K562 (cell line): ENCODE data around the gene ZDHHC14. TPM values are rescaled to one million over a fixed set of nuclear protein-coding genes. Genes with fewer than 3 reads are reported as not detected.

ENCODE experiments used
- ATAC-seq: fragments of 200-7000 bp; cut with Tn5 transposase; 3 replicates; pipeline ENCODE4 v1.9.1; 2020; ENCODE audit warnings: moderate library complexity
- BruUV-seq: library from RNA; stranded (reverse); fragments of 400-500 nt; replicated peaks from 2 replicates; lab custom pipeline; 2021; lab: Mats Ljungman, UMichigan
- CTCF ChIA-PET: fragments of 300-600 bp; formaldehyde crosslinking; extraction: SDS; loops from one replicate; lab custom pipeline; 2021; ENCODE audit warnings: low intra/inter-chr PET ratio; lab: Yijun Ruan, JAX
- POLR2A ChIA-PET: fragments of 300-600, 350-650 bp; sonication (Branson Sonifier 250); formaldehyde crosslinking; extraction: SDS; loops from one replicate; lab custom pipeline; 2021; ENCODE audit warnings: antibody characterized with exemption, inconsistent platforms; lab: Yijun Ruan, JAX
- DNase-seq, 4 experiments: peaks; one replicate each; pipeline versions ENCODE4 v3.0.0 to v3.0.0-alpha.2; 2011 to 2018; ENCODE audit warnings: low spot score in 3 of 4, mixed read lengths in 3 of 4; ENCODE audit errors: extremely low read depth in 1 of 4
- FAIRE-seq: peaks from 2 replicates; lab custom pipeline; 2011; peaks lifted over from hg19 to GRCh38; lab: Jason Lieb, UNC
- H2AFZ ChIP-seq: 2 replicates; pipeline ENCODE4 v1.6.0; 2011; ENCODE audit warnings: low read depth, low read length, control low read depth, inconsistent platforms
- H3K27ac ChIP-seq: fragments of 200-600 bp; 3 replicates; pipeline ENCODE4 v1.8.0; 2011; ENCODE audit warnings: low read depth, mild to moderate bottlenecking, control low read depth, inconsistent platforms, low read length, moderate library complexity, mixed read lengths; ENCODE audit errors: extremely low read depth
- H3K27me3 ChIP-seq, 2 experiments: fragments of 300-600 bp in 1 of 2; 2 replicates in 1 of 2; 3 replicates in 1 of 2; pipeline versions ENCODE4 v1.6.0 to v1.8.0; 2011; ENCODE audit warnings: inconsistent platforms in 2 of 2, low read length in 2 of 2, mild to moderate bottlenecking in 1 of 2, mixed read lengths in 1 of 2, moderate library complexity in 1 of 2; ENCODE audit not compliant: control insufficient read depth in 2 of 2, insufficient read depth in 2 of 2
- H3K36me3 ChIP-seq: fragments of 300-600 bp; 3 replicates; pipeline ENCODE4 v1.8.0; 2011; ENCODE audit warnings: mild to moderate bottlenecking, low read length, inconsistent platforms; ENCODE audit not compliant: control insufficient read depth, insufficient read depth
- H3K4me1 ChIP-seq, 2 experiments: fragments of 200-600 bp in 1 of 2; replicated peaks in 1 of 2; 2 replicates in 1 of 2; 3 replicates in 1 of 2; pipeline versions ENCODE4 v1.5.1 to v1.8.0; 2011; ENCODE audit warnings: inconsistent platforms in 2 of 2, low read length in 2 of 2, mild to moderate bottlenecking in 1 of 2, mixed read lengths in 1 of 2, moderate library complexity in 1 of 2; ENCODE audit not compliant: control insufficient read depth in 2 of 2, insufficient read depth in 2 of 2
- H3K4me2 ChIP-seq: 2 replicates; pipeline ENCODE4 v1.6.1; 2011; ENCODE audit warnings: low read length, control low read depth, inconsistent platforms, mixed read lengths; ENCODE audit not compliant: insufficient read depth
- H3K4me3 ChIP-seq: fragments of 200-600 bp; sonication (generic), shearing (Covaris generic); 2 replicates; pipeline ENCODE4 v1.5.1; 2016; ENCODE audit warnings: control low read depth, inconsistent platforms
- H3K79me2 ChIP-seq: fragments of 200-600 bp; 3 replicates; pipeline ENCODE4 v1.8.0; 2011; ENCODE audit warnings: low read length, inconsistent platforms; ENCODE audit not compliant: control insufficient read depth, insufficient read depth
- H3K9ac ChIP-seq, 2 experiments: 2 replicates each; pipeline versions ENCODE4 v1.6.0 to v1.6.1; 2011; ENCODE audit warnings: low read depth in 2 of 2, low read length in 2 of 2, control low read depth in 1 of 2, inconsistent platforms in 1 of 2, mild to moderate bottlenecking in 1 of 2, mixed read lengths in 1 of 2; ENCODE audit not compliant: insufficient read depth in 1 of 2
- H3K9me1 ChIP-seq: one replicate; pipeline ENCODE4 v1.6.0; 2011; ENCODE audit warnings: inconsistent platforms, mild to moderate bottlenecking, low read length, moderate library complexity; ENCODE audit not compliant: control insufficient read depth, insufficient read depth
- H3K9me3 ChIP-seq: replicated peaks from 2 replicates; pipeline ENCODE4 v1.5.1; 2011; ENCODE audit warnings: low read depth, low read length, inconsistent platforms; ENCODE audit not compliant: control insufficient read depth, insufficient read depth
- H4K20me1 ChIP-seq: replicated peaks from 2 replicates; pipeline ENCODE4 v1.6.1; 2011; ENCODE audit warnings: low read length, inconsistent platforms, mixed read lengths; ENCODE audit not compliant: control insufficient read depth, insufficient read depth
- CBFB ChIP-seq: sonication (generic); formaldehyde crosslinking; IDR thresholded peaks from 2 replicates; pipeline ENCODE4 v1.4.0; 2020; ENCODE audit warnings: mild to moderate bottlenecking, missing genetic modification reagents
- CHAMP1 ChIP-seq: fragments of 450-650 bp; IDR thresholded peaks from 2 replicates; pipeline ENCODE4 v1.6.1; 2016; ENCODE audit warnings: mild to moderate bottlenecking
- ELF2 ChIP-seq: fragments of 250-450 bp; sonication (Bioruptor Pico); IDR thresholded peaks from 2 replicates; pipeline ENCODE4 v1.5.0; 2021; ENCODE audit warnings: mild to moderate bottlenecking
- GABPB2 ChIP-seq: fragments of 250-450 bp; sonication (Bioruptor Pico); conservative IDR thresholded peaks from 2 replicates; pipeline ENCODE4 v1.5.1; 2021; ENCODE audit warnings: mild to moderate bottlenecking
- KDM2B ChIP-seq: fragments of 250-450 bp; sonication (Bioruptor Pico); IDR thresholded peaks from 2 replicates; pipeline ENCODE4 v1.8.0; 2021; ENCODE audit warnings: mild to moderate bottlenecking, moderate library complexity
- MEIS2 ChIP-seq: fragments of 450-650 bp; IDR thresholded peaks from 2 replicates; pipeline ENCODE4 v1.6.1; 2014; ENCODE audit warnings: mild to moderate bottlenecking; ENCODE audit not compliant: partially characterized antibody
- PTRF ChIP-seq: fragments of 450-650 bp; IDR thresholded peaks from 2 replicates; pipeline ENCODE4 v1.6.1; 2016; ENCODE audit warnings: mild to moderate bottlenecking, missing genetic modification characterization, missing compliant biosample characterization
- RBBP5 ChIP-seq: fragments of 200-600 bp; sonication (generic); IDR thresholded peaks from 2 replicates; pipeline ENCODE4 v1.6.1; 2012; ENCODE audit warnings: borderline replicate concordance, mild to moderate bottlenecking, low read length, control low read depth, inconsistent platforms; ENCODE audit not compliant: insufficient read depth, poor library complexity, severe bottlenecking
- RBM17 ChIP-seq: fragments of 200-400 bp; formaldehyde crosslinking; IDR thresholded peaks from 2 replicates; pipeline ENCODE4 v1.6.1; 2017; ENCODE audit warnings: low read depth, mild to moderate bottlenecking, low read length, borderline replicate concordance
- TFE3 ChIP-seq: fragments of 450-650 bp; formaldehyde crosslinking; IDR thresholded peaks from 2 replicates; pipeline ENCODE4 v1.4.0; 2020; ENCODE audit warnings: mild to moderate bottlenecking, mixed read lengths
- TOE1 ChIP-seq, 2 experiments: fragments of 450-650 bp in 1 of 2; sonication (generic) in 1 of 2; formaldehyde crosslinking in 1 of 2; IDR thresholded peaks; 2 replicates each; pipeline versions ENCODE4 v1.7.1 to v1.8.0; 2016 to 2022; ENCODE audit warnings: borderline replicate concordance in 2 of 2, mild to moderate bottlenecking in 2 of 2, antibody characterized with exemption in 1 of 2, inconsistent platforms in 1 of 2, low read depth in 1 of 2, missing genetic modification reagents in 1 of 2, moderate library complexity in 1 of 2
- ZFP1 ChIP-seq: fragments of 450-650 bp; formaldehyde crosslinking; IDR thresholded peaks from 2 replicates; pipeline ENCODE4 v1.4.0; 2020; ENCODE audit warnings: mild to moderate bottlenecking, mixed read lengths
- WGBS: fragments of 100-300 bp; shearing (Covaris generic); methylation state at CpG from one replicate; pipeline ENCODE4 v1.1.6; 2016; ENCODE audit warnings: low coverage, mixed read lengths; ENCODE audit not compliant: insufficient coverage; ENCODE audit errors: missing lambda C conversion rate; 5-methylcytosine and 5-hydroxymethylcytosine counted together
- in situ Hi-C: fragments of 300-500 bp; cut with MboI; formaldehyde crosslinking; loops from 4 replicates; pipeline ENCODE4 v1.15.0; 2018; ENCODE audit warnings: inconsistent platforms, mixed read lengths
- intact Hi-C: fragments of 100-400 bp; cut with micrococcal nuclease; formaldehyde crosslinking; loops from 2 replicates; pipeline ENCODE4 v1.14.2; 2022
- polyA plus RNA-seq, 8 experiments: library from polyadenylated mRNA; depleted of rRNA in 4 of 8; stranded (reverse) in 5 of 8; unstranded in 3 of 8; fragments of >200 nt; fragmentation: Nextera tagmentation in 2 of 8; fragmentation: Illumina TruSeq in 1 of 8; extraction: Ambion mirVana in 2 of 8; extraction: Trizol in 1 of 8; gene quantifications; 2 replicates each; pipeline versions ENCODE4 v1.2.1 to v1.2.3, GENCODE V29; 2011 to 2014; ENCODE audit warnings: inconsistent platforms in 1 of 8, missing spikeins in 1 of 8
- total RNA-seq, 7 experiments: library from RNA; depleted of rRNA in 6 of 7; stranded (reverse); fragments of >200 nt in 6 of 7; fragmentation: Illumina TruSeq in 2 of 7; extraction: Trizol in 2 of 7; gene quantifications; 2 replicates each; pipeline versions ENCODE4 v1.2.1 to v1.2.3, GENCODE V29; 2011 to 2021; ENCODE audit warnings: low replicate concordance in 1 of 7
- TF ChIP-seq, protein P1 (sequence below), 2 experiments: IDR thresholded peaks; 2 replicates each; pipeline ENCODE4 v1.6.1; 2011; ENCODE audit warnings: borderline replicate concordance in 1 of 2, control low read depth in 1 of 2, low read depth in 1 of 2, low read length in 1 of 2, mild to moderate bottlenecking in 1 of 2, mixed read lengths in 1 of 2, moderate library complexity in 1 of 2; ENCODE audit not compliant: insufficient read depth in 1 of 2, insufficient read length in 1 of 2, poor library complexity in 1 of 2, severe bottlenecking in 1 of 2; ENCODE audit errors: extremely low read depth in 1 of 2

Gene ZDHHC14
- total and polyA plus RNA-seq, 9 of the 15 experiments (the other 6 are each of a cell fraction or from before 2014, with no cell fraction given) = 0.92 to 23.1 (median 13.8) TPM

DNA sequence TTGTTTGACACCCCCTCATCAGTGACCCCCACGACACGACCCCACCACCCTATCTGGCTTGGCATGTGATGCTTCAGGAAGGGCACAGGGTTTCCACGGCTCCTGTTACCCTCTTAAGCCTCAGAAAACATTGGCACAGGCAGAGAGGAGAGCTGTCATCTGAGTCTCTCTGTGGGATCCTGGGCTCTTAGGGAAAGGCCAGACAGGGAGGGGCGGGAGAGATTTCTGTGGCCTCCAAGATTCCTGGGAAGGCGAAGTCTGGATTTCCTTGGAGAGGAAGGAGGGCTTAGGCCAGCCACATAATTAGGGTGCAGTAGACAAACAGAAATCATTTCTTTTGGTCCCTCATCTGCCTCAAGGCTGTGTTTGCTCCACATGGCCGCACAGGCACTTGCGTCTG lies 250.4 kb downstream of the ZDHHC14 start:
- Histone ChIP-seq H3K4me2 (no peak overlapping the region), H3K27me3 (no peaks in the 10 kb centered on the region; a peak in 1 of 5 replicates), H3K4me1 (peaks cover 9 to 16% of the 10 kb centered on the region in 2 experiments), H2AFZ (no peak overlapping the region), H3K27ac (no peak overlapping the region), H3K9me3 (no peaks in the 10 kb centered on the region), H3K9me1 (peaks cover 3% of the 10 kb centered on the region), H3K36me3 (peaks cover 20% of the 10 kb centered on the region), H3K4me3 (no peak overlapping the region), H3K9ac (peak overlapping the region in 1 of 2 experiments; percentile 33; a peak in 1 of 4 replicates), H4K20me1 (no peaks in the 10 kb centered on the region), H3K79me2 (no peaks in the 10 kb centered on the region)
- ATAC-seq (no peak), DNase-seq (no peak), FAIRE-seq (no peak)
- ChIA-PET CTCF (no interaction called here), POLR2A (interaction anchor here (0.6 kb wide), 1 partner anchor 9 kb away, joined by 3 read pairs; no protein-coding TSS in a partner anchor)
- in situ Hi-C loops = no loop called here
- WGBS = 86% methylated on average over 7 of the region's 7 CpGs
- BruUV-seq = no TSS peak
- intact Hi-C loops = no loop called here
- TF ChIP-seq TOE1 (IDR thresholded peaks at IDR 0.05; ENCODE audit: borderline replicate concordance) = no peak
- no peak for TF ChIP-seq TOE1 (CRISPR knock-in tag; IDR thresholded peaks at IDR 0.05; ENCODE audit: borderline replicate concordance, low read depth)
- no peak for TF ChIP-seq RBBP5
- TF ChIP-seq ZFP1 (CRISPR knock-in tag) = no peak
- no peak for TF ChIP-seq MEIS2
- no peak for TF ChIP-seq CBFB
- no peak for TF ChIP-seq RBM17
- no peak for TF ChIP-seq PTRF (tag)
- no peak for TF ChIP-seq CHAMP1
- no peak for TF ChIP-seq TFE3
- TF ChIP-seq, protein P1, sequence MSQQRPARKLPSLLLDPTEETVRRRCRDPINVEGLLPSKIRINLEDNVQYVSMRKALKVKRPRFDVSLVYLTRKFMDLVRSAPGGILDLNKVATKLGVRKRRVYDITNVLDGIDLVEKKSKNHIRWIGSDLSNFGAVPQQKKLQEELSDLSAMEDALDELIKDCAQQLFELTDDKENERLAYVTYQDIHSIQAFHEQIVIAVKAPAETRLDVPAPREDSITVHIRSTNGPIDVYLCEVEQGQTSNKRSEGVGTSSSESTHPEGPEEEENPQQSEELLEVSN (IDR thresholded peaks at IDR 0.05; ENCODE audit: borderline replicate concordance in 1 of 2, extremely low read depth in 1 of 2, insufficient read depth in 1 of 2, insufficient read length in 1 of 2, low read depth in 1 of 2, low read length in 1 of 2, poor library complexity in 1 of 2, severe bottlenecking in 1 of 2) = no peak
- TF ChIP-seq GABPB2 (CRISPR knock-in tag) = no peak
- no peak for TF ChIP-seq KDM2B (CRISPR knock-in tag)
- no peak for TF ChIP-seq ELF2 (CRISPR knock-in tag)
